Adrenal gland (tissue), 5 donors: ENCODE results near the gene MBNL2.

Experiments
- POLR2A ChIP-seq, 2 donors: fragments of 450-650 bp; IDR thresholded peaks; one replicate each; pipeline ENCODE4 v1.6.1; 2017; ENCODE audit warnings: antibody characterized with exemption in 2 of 2, mild to moderate bottlenecking in 2 of 2, moderate library complexity in 1 of 2
- TF ChIP-seq, protein P1 (sequence below), 6 experiments: fragments of 450-650 bp in 4 of 6; fragments of 200-600 bp in 2 of 6; sonication (generic) in 1 of 6; IDR thresholded peaks; 1 replicate in 5 of 6; 2 replicates in 1 of 6; pipeline versions ENCODE4 v1.5.1 to v1.8.0; 2016 to 2021; ENCODE audit warnings: antibody characterized with exemption in 6 of 6, mild to moderate bottlenecking in 2 of 6, moderate library complexity in 1 of 6
- donor health status: DM: no; HTN: no; CAD: no.

- TF ChIP-seq, protein P1, sequence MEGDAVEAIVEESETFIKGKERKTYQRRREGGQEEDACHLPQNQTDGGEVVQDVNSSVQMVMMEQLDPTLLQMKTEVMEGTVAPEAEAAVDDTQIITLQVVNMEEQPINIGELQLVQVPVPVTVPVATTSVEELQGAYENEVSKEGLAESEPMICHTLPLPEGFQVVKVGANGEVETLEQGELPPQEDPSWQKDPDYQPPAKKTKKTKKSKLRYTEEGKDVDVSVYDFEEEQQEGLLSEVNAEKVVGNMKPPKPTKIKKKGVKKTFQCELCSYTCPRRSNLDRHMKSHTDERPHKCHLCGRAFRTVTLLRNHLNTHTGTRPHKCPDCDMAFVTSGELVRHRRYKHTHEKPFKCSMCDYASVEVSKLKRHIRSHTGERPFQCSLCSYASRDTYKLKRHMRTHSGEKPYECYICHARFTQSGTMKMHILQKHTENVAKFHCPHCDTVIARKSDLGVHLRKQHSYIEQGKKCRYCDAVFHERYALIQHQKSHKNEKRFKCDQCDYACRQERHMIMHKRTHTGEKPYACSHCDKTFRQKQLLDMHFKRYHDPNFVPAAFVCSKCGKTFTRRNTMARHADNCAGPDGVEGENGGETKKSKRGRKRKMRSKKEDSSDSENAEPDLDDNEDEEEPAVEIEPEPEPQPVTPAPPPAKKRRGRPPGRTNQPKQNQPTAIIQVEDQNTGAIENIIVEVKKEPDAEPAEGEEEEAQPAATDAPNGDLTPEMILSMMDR (IDR thresholded peaks at IDR 0.05): no peak
- no peak for TF ChIP-seq POLR2A (IDR thresholded peaks at IDR 0.05)
These were observed 73.4 kb downstream of the MBNL2 start for GRCh38 chr13:97295283-97296182.
